Prostate gland (tissue), 2 donors: ENCODE results near the gene KIAA1755. TPM values are rescaled to one million over a fixed set of nuclear protein-coding genes. Genes with fewer than 3 reads are reported as not detected.

Experiments
- DNase-seq: peaks from one replicate; pipeline ENCODE4 v3.0.0-alpha.2; 2019; ENCODE audit warnings: low spot score
- H3K27ac ChIP-seq, 2 donors: fragments of 200-600 bp; sonication (generic); 2 replicates each; pipeline ENCODE4 v1.5.1; 2017 to 2019
- H3K27me3 ChIP-seq: fragments of 200-600 bp; sonication (generic); replicated peaks from 2 replicates; pipeline ENCODE4 v1.5.1; 2019; ENCODE audit not compliant: insufficient read depth
- H3K36me3 ChIP-seq, 2 donors: fragments of 200-600 bp; sonication (generic); 1 replicate in 1 of 2; 2 replicates in 1 of 2; pipeline versions ENCODE4 v1.5.1 to v1.8.1; 2017 to 2019
- H3K4me1 ChIP-seq: fragments of 200-600 bp; sonication (generic); replicated peaks from 2 replicates; pipeline ENCODE4 v1.5.1; 2019
- H3K4me3 ChIP-seq, 2 donors: fragments of 200-600 bp; sonication (generic); 2 replicates each; pipeline ENCODE4 v1.5.1; 2017 to 2019
- H3K9me3 ChIP-seq: fragments of 200-600 bp; sonication (generic); 2 replicates; pipeline ENCODE4 v1.5.1; 2017
- POLR2A ChIP-seq: fragments of 450-650 bp; IDR thresholded peaks from one replicate; pipeline ENCODE4 v1.6.1; 2016; ENCODE audit warnings: antibody characterized with exemption, mild to moderate bottlenecking
- POLR2AphosphoS5 ChIP-seq: sonication (generic); formaldehyde crosslinking; IDR thresholded peaks from one replicate; pipeline ENCODE4 v1.6.1; 2017; ENCODE audit warnings: antibody characterized with exemption
- WGBS: methylation state at CpG from one replicate; pipeline ENCODE4 v1.1.5; 2018; 5-methylcytosine and 5-hydroxymethylcytosine counted together
- intact Hi-C: fragments of 100-400 bp; cut with DNase I; formaldehyde crosslinking; loops from one replicate; pipeline ENCODE4 v1.14.2; 2022
- total RNA-seq, 2 donors: library from RNA; depleted of rRNA; stranded (reverse); fragments of >200 nt; gene quantifications; one replicate each; pipeline ENCODE4 v1.1.0, GENCODE V29; 2016
- TF ChIP-seq, protein P1 (sequence below), 4 experiments: fragments of 200-600 bp in 2 of 4; fragments of 450-650 bp in 2 of 4; sonication (generic) in 2 of 4; IDR thresholded peaks; 1 replicate in 3 of 4; 2 replicates in 1 of 4; pipeline ENCODE4 v1.5.1; 2016 to 2019; ENCODE audit warnings: antibody characterized with exemption in 4 of 4, mild to moderate bottlenecking in 2 of 4, moderate library complexity in 2 of 4

The KIAA1755 gene
- total RNA-seq, 2 donors from 2014 or later, result 5.0 to 10.8 TPM

DNA sequence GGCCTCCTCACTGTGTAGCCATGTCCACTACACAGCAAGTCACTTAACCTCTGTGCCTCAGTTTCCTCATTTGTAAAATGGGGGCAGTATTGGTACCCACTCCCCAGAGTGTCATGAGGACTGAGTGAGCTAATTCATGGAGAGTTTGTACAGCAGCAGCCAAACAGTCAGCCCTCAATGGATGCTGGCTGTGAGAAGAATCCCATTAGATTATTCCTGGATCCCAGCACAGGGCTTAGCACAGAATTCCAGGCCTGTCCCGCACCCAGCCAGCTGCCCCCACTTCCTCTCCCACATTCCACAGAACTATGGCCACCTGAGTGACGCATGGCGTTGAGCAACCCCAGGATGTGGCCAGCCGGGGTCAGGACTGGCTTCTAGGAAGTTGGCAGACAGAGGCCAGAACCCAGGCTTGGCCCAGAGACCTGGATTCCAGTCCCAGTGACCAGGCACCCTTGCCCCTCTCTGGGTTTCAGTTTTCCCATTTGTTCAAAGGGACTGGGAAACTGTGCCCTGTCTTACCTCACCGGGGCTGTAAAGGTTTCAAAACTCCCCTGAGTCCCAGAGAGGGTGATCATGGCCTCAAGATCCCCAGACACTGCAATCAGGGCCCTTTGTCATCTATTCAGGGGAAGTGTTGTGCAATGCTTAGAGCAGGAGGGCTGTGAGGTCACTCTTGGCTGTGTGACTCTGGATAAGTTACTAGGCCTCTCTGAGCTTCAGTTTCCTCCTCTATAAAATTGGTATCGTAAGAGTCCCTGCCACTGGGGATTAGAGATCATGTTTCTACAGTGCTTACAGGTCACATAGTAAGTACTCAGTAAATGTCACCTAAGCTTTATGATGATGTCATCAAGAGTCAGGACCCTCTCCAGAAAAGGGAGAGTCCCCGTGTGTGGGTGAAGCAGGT, 92.4 kb downstream of the KIAA1755 start:
- Histone ChIP-seq H3K4me1 (no peaks in the 10 kb centered on the region), H3K27me3 (no peaks in the 10 kb centered on the region), H3K9me3 (no peaks in the 10 kb centered on the region), H3K36me3 (no peaks in the 10 kb centered on the region), H3K4me3 (no peak overlapping the region), H3K27ac (no peak overlapping the region)
- 55% methylated on average over 7 of the region's 7 CpGs for WGBS
- no peak for TF ChIP-seq POLR2A
- TF ChIP-seq POLR2AphosphoS5, result no peak
- no peak for DNase-seq
- intact Hi-C loops, result loop anchor here (5.0 kb wide), 1 partner anchor 54 kb away; no protein-coding TSS in a partner anchor

DNA sequence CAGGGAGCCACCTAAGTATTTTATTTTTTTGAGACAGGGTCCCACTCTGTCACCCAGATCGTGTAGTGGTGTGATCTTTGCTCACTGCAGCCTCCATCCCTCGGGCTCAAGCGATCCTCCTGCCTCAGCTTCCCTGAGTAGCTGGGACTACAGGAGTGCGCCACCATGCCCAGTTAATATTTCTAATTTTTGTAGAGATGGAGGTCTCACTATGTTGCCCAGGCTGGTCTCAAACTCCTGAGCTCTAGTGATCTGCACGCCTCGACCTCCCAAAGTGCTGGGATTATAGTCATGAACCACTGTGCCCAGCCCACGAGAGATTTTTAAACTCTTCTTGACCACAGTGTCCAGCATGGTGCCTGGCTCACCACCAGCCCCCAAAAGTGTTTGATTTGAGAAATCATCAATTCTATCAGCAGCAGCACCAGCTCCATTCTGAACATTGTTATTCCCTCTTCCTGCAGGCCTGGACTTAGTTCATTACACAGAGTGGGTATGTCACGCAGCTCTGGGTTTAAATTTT, 93.1 kb downstream of the KIAA1755 start:
- H3K4me1 ChIP-seq, result no peaks in the 10 kb centered on the region
- no peaks in the 10 kb centered on the region for H3K36me3 ChIP-seq
- no peak overlapping the region for H3K27ac ChIP-seq
- DNase-seq, result no peak
- no peaks in the 10 kb centered on the region for H3K27me3 ChIP-seq
- no peak overlapping the region for H3K4me3 ChIP-seq
- H3K9me3 ChIP-seq, result no peaks in the 10 kb centered on the region
- intact Hi-C loops, result loop anchor here (5.0 kb wide), 1 partner anchor 55 kb away; no protein-coding TSS in a partner anchor
- no peak for TF ChIP-seq POLR2A
- no peak for TF ChIP-seq POLR2AphosphoS5
- TF ChIP-seq, protein P1, sequence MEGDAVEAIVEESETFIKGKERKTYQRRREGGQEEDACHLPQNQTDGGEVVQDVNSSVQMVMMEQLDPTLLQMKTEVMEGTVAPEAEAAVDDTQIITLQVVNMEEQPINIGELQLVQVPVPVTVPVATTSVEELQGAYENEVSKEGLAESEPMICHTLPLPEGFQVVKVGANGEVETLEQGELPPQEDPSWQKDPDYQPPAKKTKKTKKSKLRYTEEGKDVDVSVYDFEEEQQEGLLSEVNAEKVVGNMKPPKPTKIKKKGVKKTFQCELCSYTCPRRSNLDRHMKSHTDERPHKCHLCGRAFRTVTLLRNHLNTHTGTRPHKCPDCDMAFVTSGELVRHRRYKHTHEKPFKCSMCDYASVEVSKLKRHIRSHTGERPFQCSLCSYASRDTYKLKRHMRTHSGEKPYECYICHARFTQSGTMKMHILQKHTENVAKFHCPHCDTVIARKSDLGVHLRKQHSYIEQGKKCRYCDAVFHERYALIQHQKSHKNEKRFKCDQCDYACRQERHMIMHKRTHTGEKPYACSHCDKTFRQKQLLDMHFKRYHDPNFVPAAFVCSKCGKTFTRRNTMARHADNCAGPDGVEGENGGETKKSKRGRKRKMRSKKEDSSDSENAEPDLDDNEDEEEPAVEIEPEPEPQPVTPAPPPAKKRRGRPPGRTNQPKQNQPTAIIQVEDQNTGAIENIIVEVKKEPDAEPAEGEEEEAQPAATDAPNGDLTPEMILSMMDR (IDR thresholded peaks at IDR 0.05), result no peak
- WGBS, result 96% methylated on average over 8 of the region's 8 CpGs

DNA sequence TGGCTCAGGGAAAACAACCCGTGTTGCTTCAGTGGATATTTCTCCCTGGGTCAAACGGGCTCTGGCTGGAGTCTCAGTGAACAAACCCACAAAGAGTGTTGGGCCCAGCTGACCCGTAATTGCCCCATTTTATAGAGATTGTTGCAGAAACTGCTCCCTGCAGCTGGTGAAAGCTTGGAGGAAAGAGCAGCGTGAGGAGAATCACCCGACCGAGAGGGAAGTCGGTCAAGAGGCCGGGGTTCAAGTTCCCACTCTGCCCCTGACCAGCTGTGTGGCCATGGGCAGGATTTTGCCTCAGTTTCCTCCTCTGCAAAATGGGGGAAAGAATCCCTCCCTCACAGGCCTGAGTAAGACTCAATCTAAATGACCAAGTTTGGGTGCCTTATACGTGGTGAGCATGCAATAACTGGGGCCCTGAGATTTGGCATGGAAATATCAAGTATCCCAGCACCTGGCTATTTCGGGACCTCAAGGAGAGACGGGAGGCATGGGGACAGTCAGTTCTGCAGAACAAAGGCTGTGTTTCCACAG, 93.8 kb downstream of the KIAA1755 start:
- Histone ChIP-seq H3K27ac (no peak overlapping the region), H3K9me3 (no peaks in the 10 kb centered on the region), H3K27me3 (no peaks in the 10 kb centered on the region), H3K4me1 (no peaks in the 10 kb centered on the region), H3K4me3 (no peak overlapping the region), H3K36me3 (no peaks in the 10 kb centered on the region)
- WGBS, result 75% methylated on average over 11 of the region's 11 CpGs
- no peak for DNase-seq
- intact Hi-C loops, result loop anchor here (5.0 kb wide), 1 partner anchor 56 kb away; no protein-coding TSS in a partner anchor
- TF ChIP-seq, protein P1 (IDR thresholded peaks at IDR 0.05), result no peak
- TF ChIP-seq POLR2A (no peak), POLR2AphosphoS5 (no peak)

DNA sequence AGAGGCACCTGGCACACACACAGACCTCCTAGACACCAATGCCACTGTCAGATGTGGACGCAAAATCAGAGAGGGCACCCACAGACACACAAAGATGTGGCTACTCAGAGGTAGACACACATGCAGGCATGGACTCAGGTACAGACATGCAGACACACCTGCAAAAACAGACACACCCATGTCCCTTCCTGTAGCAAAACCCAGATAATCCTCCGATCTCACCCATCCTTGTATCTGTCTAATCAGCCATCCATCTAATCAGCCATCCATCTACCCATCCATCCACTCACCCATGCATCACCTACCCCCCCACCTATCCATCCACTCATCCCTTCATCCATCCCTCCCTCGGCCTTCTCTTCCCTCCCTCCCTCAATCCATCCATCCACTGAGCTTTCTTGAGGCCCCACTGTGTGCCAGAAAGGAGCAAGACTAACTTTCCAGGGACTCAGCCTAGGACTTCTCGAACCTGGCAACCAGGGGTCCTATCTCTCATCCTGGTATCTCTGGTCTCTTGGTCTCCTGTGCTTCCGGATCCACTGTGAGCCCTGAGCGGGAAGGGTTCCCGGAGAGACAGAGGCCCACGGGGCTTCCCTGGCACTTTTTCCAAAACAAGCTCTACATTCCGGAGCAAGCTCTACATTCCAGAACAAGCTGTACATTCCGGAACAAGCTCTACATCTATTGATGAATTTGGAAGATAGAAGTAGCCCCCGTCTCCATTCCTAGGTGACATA, 94.4 kb downstream of the KIAA1755 start:
- no peak overlapping the region for H3K4me3 ChIP-seq
- intact Hi-C loops, result loop anchor here (1.0 to 5.0 kb wide), 3 partner anchors 56 to 109 kb away; no protein-coding TSS in a partner anchor
- no peaks in the 10 kb centered on the region for H3K36me3 ChIP-seq
- no peaks in the 10 kb centered on the region for H3K4me1 ChIP-seq
- H3K9me3 ChIP-seq, result no peaks in the 10 kb centered on the region
- 63% methylated on average over 11 of the region's 11 CpGs for WGBS
- TF ChIP-seq, protein P1 (IDR thresholded peaks at IDR 0.05), result no peak
- TF ChIP-seq POLR2A (no peak), POLR2AphosphoS5 (no peak)
- no peak overlapping the region for H3K27ac ChIP-seq
- no peak for DNase-seq
- H3K27me3 ChIP-seq, result no peaks in the 10 kb centered on the region
